K562 (cell line): ENCODE results near the gene KCNMB1. TPM values are rescaled to one million over a fixed set of nuclear protein-coding genes. Genes with fewer than 3 reads are reported as not detected.

Experiments
- ATAC-seq: fragments of 200-7000 bp; cut with Tn5 transposase; 3 replicates; pipeline ENCODE4 v1.9.1; 2020; ENCODE audit warnings: moderate library complexity
- BruUV-seq: library from RNA; stranded (reverse); fragments of 400-500 nt; replicated peaks from 2 replicates; lab custom pipeline; 2021; lab: Mats Ljungman, UMichigan
- CTCF ChIA-PET: fragments of 300-600 bp; formaldehyde crosslinking; extraction: SDS; loops from one replicate; lab custom pipeline; 2021; ENCODE audit warnings: low intra/inter-chr PET ratio; lab: Yijun Ruan, JAX
- POLR2A ChIA-PET: fragments of 300-600, 350-650 bp; sonication (Branson Sonifier 250); formaldehyde crosslinking; extraction: SDS; loops from one replicate; lab custom pipeline; 2021; ENCODE audit warnings: antibody characterized with exemption, inconsistent platforms; lab: Yijun Ruan, JAX
- DNase-seq, 4 experiments: peaks; one replicate each; pipeline versions ENCODE4 v3.0.0 to v3.0.0-alpha.2; 2011 to 2018; ENCODE audit warnings: low spot score in 3 of 4, mixed read lengths in 3 of 4; ENCODE audit errors: extremely low read depth in 1 of 4
- FAIRE-seq: peaks from 2 replicates; lab custom pipeline; 2011; peaks lifted over from hg19 to GRCh38; lab: Jason Lieb, UNC
- H2AFZ ChIP-seq: 2 replicates; pipeline ENCODE4 v1.6.0; 2011; ENCODE audit warnings: low read depth, low read length, control low read depth, inconsistent platforms
- H3K27ac ChIP-seq: fragments of 200-600 bp; 3 replicates; pipeline ENCODE4 v1.8.0; 2011; ENCODE audit warnings: low read depth, mild to moderate bottlenecking, control low read depth, inconsistent platforms, low read length, moderate library complexity, mixed read lengths; ENCODE audit errors: extremely low read depth
- H3K27me3 ChIP-seq, 2 experiments: fragments of 300-600 bp in 1 of 2; 2 replicates in 1 of 2; 3 replicates in 1 of 2; pipeline versions ENCODE4 v1.6.0 to v1.8.0; 2011; ENCODE audit warnings: inconsistent platforms in 2 of 2, low read length in 2 of 2, mild to moderate bottlenecking in 1 of 2, mixed read lengths in 1 of 2, moderate library complexity in 1 of 2; ENCODE audit not compliant: control insufficient read depth in 2 of 2, insufficient read depth in 2 of 2
- H3K36me3 ChIP-seq: fragments of 300-600 bp; 3 replicates; pipeline ENCODE4 v1.8.0; 2011; ENCODE audit warnings: mild to moderate bottlenecking, low read length, inconsistent platforms; ENCODE audit not compliant: control insufficient read depth, insufficient read depth
- H3K4me1 ChIP-seq, 2 experiments: fragments of 200-600 bp in 1 of 2; replicated peaks in 1 of 2; 2 replicates in 1 of 2; 3 replicates in 1 of 2; pipeline versions ENCODE4 v1.5.1 to v1.8.0; 2011; ENCODE audit warnings: inconsistent platforms in 2 of 2, low read length in 2 of 2, mild to moderate bottlenecking in 1 of 2, mixed read lengths in 1 of 2, moderate library complexity in 1 of 2; ENCODE audit not compliant: control insufficient read depth in 2 of 2, insufficient read depth in 2 of 2
- H3K4me2 ChIP-seq: 2 replicates; pipeline ENCODE4 v1.6.1; 2011; ENCODE audit warnings: low read length, control low read depth, inconsistent platforms, mixed read lengths; ENCODE audit not compliant: insufficient read depth
- H3K4me3 ChIP-seq: fragments of 200-600 bp; sonication (generic), shearing (Covaris generic); 2 replicates; pipeline ENCODE4 v1.5.1; 2016; ENCODE audit warnings: control low read depth, inconsistent platforms
- H3K79me2 ChIP-seq: fragments of 200-600 bp; 3 replicates; pipeline ENCODE4 v1.8.0; 2011; ENCODE audit warnings: low read length, inconsistent platforms; ENCODE audit not compliant: control insufficient read depth, insufficient read depth
- H3K9ac ChIP-seq, 2 experiments: 2 replicates each; pipeline versions ENCODE4 v1.6.0 to v1.6.1; 2011; ENCODE audit warnings: low read depth in 2 of 2, low read length in 2 of 2, control low read depth in 1 of 2, inconsistent platforms in 1 of 2, mild to moderate bottlenecking in 1 of 2, mixed read lengths in 1 of 2; ENCODE audit not compliant: insufficient read depth in 1 of 2
- H3K9me1 ChIP-seq: one replicate; pipeline ENCODE4 v1.6.0; 2011; ENCODE audit warnings: inconsistent platforms, mild to moderate bottlenecking, low read length, moderate library complexity; ENCODE audit not compliant: control insufficient read depth, insufficient read depth
- H3K9me3 ChIP-seq: replicated peaks from 2 replicates; pipeline ENCODE4 v1.5.1; 2011; ENCODE audit warnings: low read depth, low read length, inconsistent platforms; ENCODE audit not compliant: control insufficient read depth, insufficient read depth
- H4K20me1 ChIP-seq: replicated peaks from 2 replicates; pipeline ENCODE4 v1.6.1; 2011; ENCODE audit warnings: low read length, inconsistent platforms, mixed read lengths; ENCODE audit not compliant: control insufficient read depth, insufficient read depth
- ARID2 ChIP-seq: fragments of 450-650 bp; IDR thresholded peaks from 2 replicates; pipeline ENCODE4 v1.6.1; 2017; ENCODE audit warnings: antibody characterized with exemption, mild to moderate bottlenecking
- FOXM1 ChIP-seq, 2 experiments: fragments of 450-650 bp in 1 of 2; sonication (generic) in 1 of 2; formaldehyde crosslinking in 1 of 2; IDR thresholded peaks; 2 replicates each; pipeline versions ENCODE4 v1.6.1 to v1.9.0; 2017 to 2022; ENCODE audit warnings: low read depth in 2 of 2, mild to moderate bottlenecking in 2 of 2, missing genetic modification reagents in 1 of 2, moderate library complexity in 1 of 2
- HDAC2 ChIP-seq: fragments of 450-650 bp; IDR thresholded peaks from 2 replicates; pipeline ENCODE4 v1.6.1; 2016; ENCODE audit warnings: mild to moderate bottlenecking
- LEF1 ChIP-seq: fragments of 450-650 bp; IDR thresholded peaks from 2 replicates; pipeline ENCODE4 v1.6.1; 2016; ENCODE audit warnings: mild to moderate bottlenecking
- MCM2 ChIP-seq: fragments of 450-650 bp; IDR thresholded peaks from 2 replicates; pipeline ENCODE4 v1.6.1; 2017; ENCODE audit warnings: low read depth, mild to moderate bottlenecking
- NCOA2 ChIP-seq, 2 experiments: fragments of 450-650 bp; IDR thresholded peaks; 2 replicates each; pipeline ENCODE4 v1.6.1; 2018; ENCODE audit warnings: mild to moderate bottlenecking in 2 of 2, moderate library complexity in 1 of 2; ENCODE audit not compliant: partially characterized antibody in 2 of 2
- NFYB ChIP-seq: IDR thresholded peaks from 2 replicates; pipeline ENCODE4 v1.6.1; 2011; ENCODE audit warnings: mild to moderate bottlenecking, moderate library complexity; ENCODE audit not compliant: insufficient read length; ENCODE audit errors: extremely low read depth
- POLR2AphosphoS2 ChIP-seq: IDR thresholded peaks from 2 replicates; pipeline ENCODE4 v1.6.1; 2012; ENCODE audit warnings: low read length, improper control_type of control experiment
- RFX5 ChIP-seq: IDR thresholded peaks from 2 replicates; pipeline ENCODE4 v1.6.1; 2011; ENCODE audit warnings: low read depth, mild to moderate bottlenecking, improper control_type of control experiment, low read length
- SETDB1 ChIP-seq: IDR thresholded peaks from one replicate; pipeline ENCODE4 v1.6.1; 2012; ENCODE audit warnings: low read length, control low read depth, inconsistent platforms
- TGIF2 ChIP-seq: sonication (generic); formaldehyde crosslinking; IDR thresholded peaks from 2 replicates; pipeline ENCODE4 v1.8.1; 2022; ENCODE audit warnings: mild to moderate bottlenecking, missing genetic modification reagents, moderate library complexity
- ZNF592 ChIP-seq: fragments of 450-650 bp; IDR thresholded peaks from 2 replicates; pipeline ENCODE4 v1.6.1; 2017; ENCODE audit warnings: antibody characterized with exemption, mild to moderate bottlenecking
- WGBS: fragments of 100-300 bp; shearing (Covaris generic); methylation state at CpG from one replicate; pipeline ENCODE4 v1.1.6; 2016; ENCODE audit warnings: low coverage, mixed read lengths; ENCODE audit not compliant: insufficient coverage; ENCODE audit errors: missing lambda C conversion rate; 5-methylcytosine and 5-hydroxymethylcytosine counted together
- in situ Hi-C: fragments of 300-500 bp; cut with MboI; formaldehyde crosslinking; loops from 4 replicates; pipeline ENCODE4 v1.15.0; 2018; ENCODE audit warnings: inconsistent platforms, mixed read lengths
- intact Hi-C: fragments of 100-400 bp; cut with micrococcal nuclease; formaldehyde crosslinking; loops from 2 replicates; pipeline ENCODE4 v1.14.2; 2022
- polyA plus RNA-seq, 8 experiments: library from polyadenylated mRNA; depleted of rRNA in 4 of 8; stranded (reverse) in 5 of 8; unstranded in 3 of 8; fragments of >200 nt; fragmentation: Nextera tagmentation in 2 of 8; fragmentation: Illumina TruSeq in 1 of 8; extraction: Ambion mirVana in 2 of 8; extraction: Trizol in 1 of 8; gene quantifications; 2 replicates each; pipeline versions ENCODE4 v1.2.1 to v1.2.3, GENCODE V29; 2011 to 2014; ENCODE audit warnings: inconsistent platforms in 1 of 8, missing spikeins in 1 of 8
- total RNA-seq, 7 experiments: library from RNA; depleted of rRNA in 6 of 7; stranded (reverse); fragments of >200 nt in 6 of 7; fragmentation: Illumina TruSeq in 2 of 7; extraction: Trizol in 2 of 7; gene quantifications; 2 replicates each; pipeline versions ENCODE4 v1.2.1 to v1.2.3, GENCODE V29; 2011 to 2021; ENCODE audit warnings: low replicate concordance in 1 of 7

Gene KCNMB1
- total and polyA plus RNA-seq, 9 of the 15 experiments (the other 6 are each of a cell fraction or from before 2014, with no cell fraction given) = not detected

GRCh38 chr5:170426786-170427185 is 37.6 kb upstream of the KCNMB1 start:
- Histone ChIP-seq H3K9ac (no peak overlapping the region), H3K27me3 (peaks cover 2 to 24% of the 10 kb centered on the region in 2 experiments; a peak in 3 of 5 replicates), H3K27ac (no peak overlapping the region), H2AFZ (no peak overlapping the region), H3K36me3 (no peaks in the 10 kb centered on the region), H3K79me2 (no peaks in the 10 kb centered on the region), H4K20me1 (no peaks in the 10 kb centered on the region), H3K9me1 (no peaks in the 10 kb centered on the region), H3K9me3 (no peaks in the 10 kb centered on the region), H3K4me3 (no peak overlapping the region), H3K4me1 (no peaks in the 10 kb centered on the region), H3K4me2 (no peak overlapping the region)
- intact Hi-C loops = no loop called here
- ChIA-PET POLR2A (interaction anchor here (1.0 kb wide), 1 partner anchor 11 kb away, joined by 3 read pairs; no protein-coding TSS in a partner anchor), CTCF (interaction anchor here (0.7 kb wide), 1 partner anchor 11 kb away, joined by 3 read pairs; no protein-coding TSS in a partner anchor)
- no peak for FAIRE-seq
- TF ChIP-seq MCM2 (no peak), POLR2AphosphoS2 (no peak), RFX5 (no peak), NCOA2 (IDR thresholded peaks at IDR 0.05; ENCODE audit: partially characterized antibody in 2 of 2) (no peak), LEF1 (no peak), ZNF592 (no peak), ARID2 (no peak), SETDB1 (no peak), FOXM1 (IDR thresholded peaks at IDR 0.05; ENCODE audit: low read depth) (no peak), FOXM1 (CRISPR knock-in tag; IDR thresholded peaks at IDR 0.05; ENCODE audit: low read depth) (no peak), TGIF2 (CRISPR knock-in tag) (no peak), HDAC2 (no peak), NFYB (no peak)
- in situ Hi-C loops = no loop called here
- DNase-seq = no peak
- 6% methylated on average over 2 of the region's 6 CpGs for WGBS
- no peak for ATAC-seq
- no TSS peak for BruUV-seq
